Adrenal gland (tissue), 5 donors: ENCODE data around the gene ZNF277.

ENCODE experiments used
- POLR2A ChIP-seq, 2 donors: fragments of 450-650 bp; IDR thresholded peaks; one replicate each; pipeline ENCODE4 v1.6.1; 2017; ENCODE audit warnings: antibody characterized with exemption in 2 of 2, mild to moderate bottlenecking in 2 of 2, moderate library complexity in 1 of 2
- TF ChIP-seq, protein P1 (sequence below), 6 experiments: fragments of 450-650 bp in 4 of 6; fragments of 200-600 bp in 2 of 6; sonication (generic) in 1 of 6; IDR thresholded peaks; 1 replicate in 5 of 6; 2 replicates in 1 of 6; pipeline versions ENCODE4 v1.5.1 to v1.8.0; 2016 to 2021; ENCODE audit warnings: antibody characterized with exemption in 6 of 6, mild to moderate bottlenecking in 2 of 6, moderate library complexity in 1 of 6
- donor health status: DM: no; HTN: no; CAD: no.

DNA sequence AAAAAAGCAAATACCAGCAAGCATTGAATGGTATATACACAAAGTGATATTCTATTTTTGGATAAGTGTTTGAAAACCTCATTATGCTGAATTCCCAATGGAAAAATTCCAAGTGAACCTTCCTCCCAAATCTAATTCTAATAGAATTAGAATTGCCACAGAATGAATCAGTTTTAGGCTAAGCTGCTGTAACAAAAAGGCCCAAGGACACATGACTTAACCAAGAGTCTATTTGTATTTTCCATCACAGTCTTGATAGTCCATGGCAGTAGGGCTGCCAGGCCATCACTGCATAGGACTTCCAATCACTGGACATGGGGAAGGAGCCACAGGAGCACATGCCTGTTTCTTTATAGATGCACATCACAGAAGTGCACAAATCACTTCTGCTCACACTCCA lies 152.6 kb downstream of the ZNF277 start:
- TF ChIP-seq, protein P1, sequence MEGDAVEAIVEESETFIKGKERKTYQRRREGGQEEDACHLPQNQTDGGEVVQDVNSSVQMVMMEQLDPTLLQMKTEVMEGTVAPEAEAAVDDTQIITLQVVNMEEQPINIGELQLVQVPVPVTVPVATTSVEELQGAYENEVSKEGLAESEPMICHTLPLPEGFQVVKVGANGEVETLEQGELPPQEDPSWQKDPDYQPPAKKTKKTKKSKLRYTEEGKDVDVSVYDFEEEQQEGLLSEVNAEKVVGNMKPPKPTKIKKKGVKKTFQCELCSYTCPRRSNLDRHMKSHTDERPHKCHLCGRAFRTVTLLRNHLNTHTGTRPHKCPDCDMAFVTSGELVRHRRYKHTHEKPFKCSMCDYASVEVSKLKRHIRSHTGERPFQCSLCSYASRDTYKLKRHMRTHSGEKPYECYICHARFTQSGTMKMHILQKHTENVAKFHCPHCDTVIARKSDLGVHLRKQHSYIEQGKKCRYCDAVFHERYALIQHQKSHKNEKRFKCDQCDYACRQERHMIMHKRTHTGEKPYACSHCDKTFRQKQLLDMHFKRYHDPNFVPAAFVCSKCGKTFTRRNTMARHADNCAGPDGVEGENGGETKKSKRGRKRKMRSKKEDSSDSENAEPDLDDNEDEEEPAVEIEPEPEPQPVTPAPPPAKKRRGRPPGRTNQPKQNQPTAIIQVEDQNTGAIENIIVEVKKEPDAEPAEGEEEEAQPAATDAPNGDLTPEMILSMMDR (IDR thresholded peaks at IDR 0.05), result no peak
- no peak for TF ChIP-seq POLR2A (IDR thresholded peaks at IDR 0.05)
